HepG2 (cell line): ENCODE data around the gene DRAM1.

Experiments
- FOXJ3 ChIP-seq: sonication (generic); formaldehyde crosslinking; IDR thresholded peaks from 2 replicates; pipeline ENCODE4 v1.4.0; 2020; ENCODE audit warnings: missing genetic modification reagents, mild to moderate bottlenecking, borderline replicate concordance
- TF ChIP-seq, protein P1 (sequence below): sonication (generic); formaldehyde crosslinking; IDR thresholded peaks from 2 replicates; pipeline ENCODE4 v1.5.0; 2020; ENCODE audit warnings: mild to moderate bottlenecking, missing genetic modification reagents, moderate library complexity
- TF ChIP-seq, protein P2 (sequence below): sonication (generic); formaldehyde crosslinking; IDR thresholded peaks from 2 replicates; pipeline ENCODE4 v1.4.0; 2020; ENCODE audit warnings: mild to moderate bottlenecking, missing genetic modification reagents
- TF ChIP-seq, protein P3 (sequence below): IDR thresholded peaks from 2 replicates; pipeline ENCODE4 v1.6.1; 2012; ENCODE audit warnings: inconsistent platforms

DNA sequence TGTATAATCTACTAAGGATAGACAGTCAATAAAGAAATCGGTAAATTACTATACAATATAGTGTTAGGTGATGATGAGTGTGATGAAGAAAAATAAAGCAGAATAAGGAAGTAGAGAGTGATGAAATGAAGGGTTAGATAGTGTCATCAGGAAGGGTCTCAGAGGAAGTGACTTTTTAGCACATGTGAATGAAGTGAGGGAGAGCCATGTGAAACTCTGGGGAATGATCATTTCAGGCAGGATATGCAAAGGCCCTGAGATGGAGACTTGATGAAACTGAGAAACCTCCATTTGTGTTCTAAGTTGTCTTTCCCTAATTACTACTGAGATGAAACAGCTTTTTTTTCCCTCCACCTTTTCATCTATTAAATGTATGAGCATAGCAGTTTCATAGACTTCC lies 27.2 kb upstream of the DRAM1 start:
- TF ChIP-seq, protein P1, sequence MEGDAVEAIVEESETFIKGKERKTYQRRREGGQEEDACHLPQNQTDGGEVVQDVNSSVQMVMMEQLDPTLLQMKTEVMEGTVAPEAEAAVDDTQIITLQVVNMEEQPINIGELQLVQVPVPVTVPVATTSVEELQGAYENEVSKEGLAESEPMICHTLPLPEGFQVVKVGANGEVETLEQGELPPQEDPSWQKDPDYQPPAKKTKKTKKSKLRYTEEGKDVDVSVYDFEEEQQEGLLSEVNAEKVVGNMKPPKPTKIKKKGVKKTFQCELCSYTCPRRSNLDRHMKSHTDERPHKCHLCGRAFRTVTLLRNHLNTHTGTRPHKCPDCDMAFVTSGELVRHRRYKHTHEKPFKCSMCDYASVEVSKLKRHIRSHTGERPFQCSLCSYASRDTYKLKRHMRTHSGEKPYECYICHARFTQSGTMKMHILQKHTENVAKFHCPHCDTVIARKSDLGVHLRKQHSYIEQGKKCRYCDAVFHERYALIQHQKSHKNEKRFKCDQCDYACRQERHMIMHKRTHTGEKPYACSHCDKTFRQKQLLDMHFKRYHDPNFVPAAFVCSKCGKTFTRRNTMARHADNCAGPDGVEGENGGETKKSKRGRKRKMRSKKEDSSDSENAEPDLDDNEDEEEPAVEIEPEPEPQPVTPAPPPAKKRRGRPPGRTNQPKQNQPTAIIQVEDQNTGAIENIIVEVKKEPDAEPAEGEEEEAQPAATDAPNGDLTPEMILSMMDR, result no peak
- TF ChIP-seq, protein P2, sequence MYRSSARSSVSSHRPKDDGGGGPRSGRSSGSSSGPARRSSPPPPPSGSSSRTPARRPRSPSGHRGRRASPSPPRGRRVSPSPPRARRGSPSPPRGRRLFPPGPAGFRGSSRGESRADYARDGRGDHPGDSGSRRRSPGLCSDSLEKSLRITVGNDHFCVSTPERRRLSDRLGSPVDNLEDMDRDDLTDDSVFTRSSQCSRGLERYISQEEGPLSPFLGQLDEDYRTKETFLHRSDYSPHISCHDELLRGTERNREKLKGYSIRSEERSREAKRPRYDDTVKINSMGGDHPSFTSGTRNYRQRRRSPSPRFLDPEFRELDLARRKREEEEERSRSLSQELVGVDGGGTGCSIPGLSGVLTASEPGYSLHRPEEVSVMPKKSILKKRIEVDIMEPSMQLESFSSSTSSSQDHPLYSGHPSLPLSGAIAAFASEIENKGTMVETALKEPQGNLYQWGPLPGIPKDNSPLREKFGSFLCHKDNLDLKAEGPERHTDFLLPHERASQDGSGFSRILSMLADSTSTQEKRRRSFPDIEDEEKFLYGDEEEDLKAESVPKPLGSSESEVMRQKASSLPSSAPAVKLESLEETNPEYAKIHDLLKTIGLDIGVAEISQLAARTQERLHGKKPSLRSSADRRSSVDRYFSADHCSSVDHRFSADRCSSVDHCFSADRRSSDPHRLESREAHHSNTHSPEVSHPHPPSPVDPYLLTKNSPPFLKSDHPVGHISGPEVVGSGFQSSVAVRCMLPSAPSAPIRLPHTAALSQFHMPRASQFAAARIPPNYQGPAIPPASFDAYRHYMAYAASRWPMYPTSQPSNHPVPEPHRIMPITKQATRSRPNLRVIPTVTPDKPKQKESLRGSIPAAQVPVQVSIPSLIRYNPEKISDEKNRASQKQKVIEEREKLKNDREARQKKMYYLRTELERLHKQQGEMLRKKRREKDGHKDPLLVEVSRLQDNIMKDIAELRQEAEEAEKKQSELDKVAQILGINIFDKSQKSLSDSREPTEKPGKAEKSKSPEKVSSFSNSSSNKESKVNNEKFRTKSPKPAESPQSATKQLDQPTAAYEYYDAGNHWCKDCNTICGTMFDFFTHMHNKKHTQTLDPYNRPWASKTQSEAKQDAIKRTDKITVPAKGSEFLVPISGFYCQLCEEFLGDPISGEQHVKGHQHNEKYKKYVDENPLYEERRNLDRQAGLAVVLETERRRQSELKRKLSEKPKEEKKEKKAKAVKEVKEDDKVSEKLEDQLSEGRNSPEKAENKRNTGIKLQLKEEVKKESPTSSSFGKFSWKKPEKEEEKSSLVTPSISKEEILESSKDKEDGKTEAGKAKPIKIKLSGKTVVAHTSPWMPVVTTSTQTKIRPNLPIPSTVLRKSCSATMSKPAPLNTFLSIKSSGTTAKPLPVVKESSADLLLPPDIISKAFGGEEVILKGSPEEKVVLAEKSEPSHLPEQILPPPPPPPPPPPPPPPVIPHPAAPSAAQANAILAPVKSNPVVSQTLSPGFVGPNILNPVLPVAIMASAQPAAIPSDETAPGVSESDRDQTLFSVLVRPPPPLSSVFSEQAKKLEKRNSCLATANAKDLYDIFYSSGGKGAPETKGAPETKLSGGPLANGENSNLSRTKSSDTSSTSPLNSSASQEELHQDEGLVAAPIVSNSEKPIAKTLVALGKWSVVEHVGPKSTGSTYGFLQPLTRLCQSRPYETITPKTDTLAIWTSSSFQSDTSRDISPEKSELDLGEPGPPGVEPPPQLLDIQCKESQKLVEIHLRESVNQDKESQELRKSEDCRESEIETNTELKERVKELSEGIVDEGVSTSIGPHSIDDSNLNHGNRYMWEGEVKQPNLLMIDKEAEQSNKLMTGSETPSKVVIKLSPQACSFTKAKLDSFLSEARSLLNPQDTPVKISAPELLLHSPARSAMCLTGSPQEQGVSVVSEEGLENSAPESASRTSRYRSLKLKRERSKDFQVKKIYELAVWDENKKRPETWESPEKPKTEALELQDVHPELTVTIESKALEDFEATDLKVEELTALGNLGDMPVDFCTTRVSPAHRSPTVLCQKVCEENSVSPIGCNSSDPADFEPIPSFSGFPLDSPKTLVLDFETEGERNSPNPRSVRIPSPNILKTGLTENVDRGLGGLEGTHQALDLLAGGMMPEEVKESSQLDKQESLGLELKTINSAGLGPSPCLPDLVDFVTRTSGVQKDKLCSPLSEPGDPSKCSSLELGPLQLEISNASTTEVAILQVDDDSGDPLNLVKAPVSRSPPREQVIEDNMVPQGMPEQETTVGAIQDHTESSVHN, result no peak
- no peak for TF ChIP-seq FOXJ3 (CRISPR knock-in tag)
- TF ChIP-seq, protein P3, sequence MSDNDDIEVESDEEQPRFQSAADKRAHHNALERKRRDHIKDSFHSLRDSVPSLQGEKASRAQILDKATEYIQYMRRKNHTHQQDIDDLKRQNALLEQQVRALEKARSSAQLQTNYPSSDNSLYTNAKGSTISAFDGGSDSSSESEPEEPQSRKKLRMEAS, result no peak
